Astrocyte of the spinal cord (primary cell): ENCODE results near the gene KCNG2.

ENCODE experiments used
- DNase-seq: peaks from one replicate; pipeline ENCODE4 v3.0.0; 2011; ENCODE audit warnings: low read depth, low spot score
- H3K4me3 ChIP-seq: 2 replicates; pipeline ENCODE4 v1.5.1; 2011; ENCODE audit warnings: low read depth, mild to moderate bottlenecking, low read length, moderate library complexity
- CTCF ChIP-seq: IDR thresholded peaks from 2 replicates; pipeline ENCODE4 v1.5.1; 2012; ENCODE audit warnings: low read depth, mild to moderate bottlenecking, low read length, inconsistent platforms
- in situ Hi-C: cut with HindIII; loops from 2 replicates; pipeline ENCODE4 v1.10.0; 2017; ENCODE audit warnings: low sequenced_read_pairs

KCNG2 gene

GRCh38 chr18:79804130-79804787 is 6.5 kb downstream of the KCNG2 start:
- no peak overlapping the region for H3K4me3 ChIP-seq
- TF ChIP-seq CTCF, result no peak
- DNase-seq, result no peak
- in situ Hi-C loops, result no loop called here

GRCh38 chr18:79805211-79805887 is 7.6 kb downstream of the KCNG2 start:
- H3K4me3 ChIP-seq, result no peak overlapping the region
- no peak for TF ChIP-seq CTCF
- DNase-seq, result no peak
- in situ Hi-C loops, result no loop called here

GRCh38 chr18:79805926-79806487 is 8.3 kb downstream of the KCNG2 start:
- TF ChIP-seq CTCF, result no peak
- H3K4me3 ChIP-seq, result no peak overlapping the region
- no peak for DNase-seq
- in situ Hi-C loops, result no loop called here

- no peak for TF ChIP-seq CTCF
- in situ Hi-C loops, result no loop called here
- DNase-seq, result no peak
- no peak overlapping the region for H3K4me3 ChIP-seq
These were observed 9.5 kb downstream of the KCNG2 start for GRCh38 chr18:79806976-79807841.

- no peak for DNase-seq
- TF ChIP-seq CTCF, result no peak
- H3K4me3 ChIP-seq, result no peak overlapping the region
- in situ Hi-C loops, result no loop called here
These were observed 11.9 kb downstream of the KCNG2 start for GRCh38 chr18:79809482-79810192.

- DNase-seq, result no peak
- in situ Hi-C loops, result no loop called here
These were observed 14.3 kb downstream of the KCNG2 start for GRCh38 chr18:79812052-79812451.

More at GRCh38 chr18:79812052-79812451, 14.3 kb downstream of the KCNG2 start:
- H3K4me3 ChIP-seq, result no peak overlapping the region
- no peak for TF ChIP-seq CTCF
